Heart left ventricle (tissue), 13 donors: ENCODE data around the gene U2AF1.
"Not testable (repeated sequence)": the region's sequence is repeated elsewhere in the genome, so short reads cannot be mapped to it uniquely, and the experiment has no call there.

Experiments used
- CTCF ChIP-seq, 12 donors: fragments of 200-600 bp; sonication (generic) in 4 of 12; IDR thresholded peaks; one replicate each; pipeline versions ENCODE4 v1.5.0 to v1.8.0; 2018 to 2022; ENCODE audit warnings: antibody characterized with exemption in 12 of 12, mild to moderate bottlenecking in 5 of 12
- POLR2A ChIP-seq, 2 donors: fragments of 450-650 bp; IDR thresholded peaks; one replicate each; pipeline ENCODE4 v1.6.1; 2017; ENCODE audit warnings: antibody characterized with exemption in 2 of 2, mild to moderate bottlenecking in 2 of 2, moderate library complexity in 2 of 2
- donor health status: ischemic (EF 13 %, LVEDD 7.1; RV severe dilation, severe dysfunction).
- donor health status: DM: no; HTN: yes; CAD: no.
- donor health status: DM: no; HTN: no; CAD: no.
- donor health status: ischemic (EF 25% LVEDD 6.9; RV normal size, moderate dysfunction).
- donor health status: ischemic (EF 25% LVEDD 5.7; RV mildly dilated, moderate dysfunction).
- donor health status: ischemic (EF 35%, LVEDD 5.7; RV mildly dilated, moderate dysfunction).
- donor health status: nonischemic (EF 11% LVEDD 7.7; RV severe dilation, severe dysfunction).
- donor health status: DM: yes; HTN: yes; CAD: no.
- donor health status: PGD.
- donor health status: ischemic (EF 29% LVEDD 5.4; RV normal size, mild dysfunction).
- donor health status: nonischemic (EF 23%, LVEDD 6.1; RV moderate dilation, normal function).

GRCh38 chr21:43102281-43102680 is 5.1 kb downstream of the U2AF1 start:
- TF ChIP-seq CTCF, POLR2A (IDR thresholded peaks at IDR 0.05): not testable (repeated sequence)
